ENCODE measurements around the gene NOX5.

The NOX5 gene

DNA sequence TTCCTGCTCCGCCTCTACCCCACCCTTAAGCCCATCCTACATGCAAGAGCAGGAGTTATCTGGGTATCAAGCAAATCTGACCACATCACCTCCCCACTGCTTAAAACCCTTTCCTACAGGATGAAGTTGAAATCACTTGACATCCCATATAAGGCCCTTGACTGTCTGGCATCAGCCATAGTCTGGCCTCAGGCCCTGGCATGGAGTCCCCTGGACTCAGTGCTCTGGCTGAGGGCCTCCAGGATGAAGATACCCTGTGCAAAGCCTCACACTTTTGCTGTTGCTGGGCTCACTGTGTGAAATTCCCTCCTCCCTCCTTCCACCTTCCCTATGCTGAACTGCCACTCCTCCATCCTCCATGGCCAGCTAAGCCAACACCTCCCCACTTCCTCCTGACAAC lies 80.8 kb downstream of the NOX5 start:
- TF ChIP-seq, protein P1, sequence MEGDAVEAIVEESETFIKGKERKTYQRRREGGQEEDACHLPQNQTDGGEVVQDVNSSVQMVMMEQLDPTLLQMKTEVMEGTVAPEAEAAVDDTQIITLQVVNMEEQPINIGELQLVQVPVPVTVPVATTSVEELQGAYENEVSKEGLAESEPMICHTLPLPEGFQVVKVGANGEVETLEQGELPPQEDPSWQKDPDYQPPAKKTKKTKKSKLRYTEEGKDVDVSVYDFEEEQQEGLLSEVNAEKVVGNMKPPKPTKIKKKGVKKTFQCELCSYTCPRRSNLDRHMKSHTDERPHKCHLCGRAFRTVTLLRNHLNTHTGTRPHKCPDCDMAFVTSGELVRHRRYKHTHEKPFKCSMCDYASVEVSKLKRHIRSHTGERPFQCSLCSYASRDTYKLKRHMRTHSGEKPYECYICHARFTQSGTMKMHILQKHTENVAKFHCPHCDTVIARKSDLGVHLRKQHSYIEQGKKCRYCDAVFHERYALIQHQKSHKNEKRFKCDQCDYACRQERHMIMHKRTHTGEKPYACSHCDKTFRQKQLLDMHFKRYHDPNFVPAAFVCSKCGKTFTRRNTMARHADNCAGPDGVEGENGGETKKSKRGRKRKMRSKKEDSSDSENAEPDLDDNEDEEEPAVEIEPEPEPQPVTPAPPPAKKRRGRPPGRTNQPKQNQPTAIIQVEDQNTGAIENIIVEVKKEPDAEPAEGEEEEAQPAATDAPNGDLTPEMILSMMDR (IDR thresholded peaks at IDR 0.05; ENCODE audit: insufficient read depth, low read depth, low read length, missing control alignments), result no peak
- no peak overlapping the region for H3K4me3 ChIP-seq (ENCODE audit: low read length)
- DNase-seq (ENCODE audit: low read depth), result no peak

DNA sequence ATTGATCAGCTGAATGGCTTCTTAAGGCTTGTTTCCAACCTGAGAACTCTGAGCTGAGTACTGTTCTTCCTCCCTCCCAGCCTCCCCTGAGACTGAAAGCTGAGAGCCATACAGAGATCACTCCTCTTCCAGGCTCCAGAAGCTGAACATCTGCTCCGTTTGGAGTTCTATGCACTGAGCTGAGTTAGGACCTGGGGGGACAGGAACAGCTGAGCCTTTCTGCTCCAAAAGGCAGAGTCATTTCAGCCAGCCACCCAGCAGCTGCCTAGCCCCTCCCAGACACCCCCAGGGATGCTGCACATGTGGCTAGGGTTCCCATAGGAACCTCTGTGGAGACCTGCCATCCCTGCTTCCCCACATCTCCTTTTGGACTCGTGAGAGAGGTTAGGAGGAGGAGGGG lies 81.7 kb downstream of the NOX5 start:
- no peak overlapping the region for H3K4me3 ChIP-seq (ENCODE audit: low read length)
- no peak for DNase-seq (ENCODE audit: low read depth)
- TF ChIP-seq, protein P1 (IDR thresholded peaks at IDR 0.05; ENCODE audit: insufficient read depth, low read depth, low read length, missing control alignments), result no peak

DNA sequence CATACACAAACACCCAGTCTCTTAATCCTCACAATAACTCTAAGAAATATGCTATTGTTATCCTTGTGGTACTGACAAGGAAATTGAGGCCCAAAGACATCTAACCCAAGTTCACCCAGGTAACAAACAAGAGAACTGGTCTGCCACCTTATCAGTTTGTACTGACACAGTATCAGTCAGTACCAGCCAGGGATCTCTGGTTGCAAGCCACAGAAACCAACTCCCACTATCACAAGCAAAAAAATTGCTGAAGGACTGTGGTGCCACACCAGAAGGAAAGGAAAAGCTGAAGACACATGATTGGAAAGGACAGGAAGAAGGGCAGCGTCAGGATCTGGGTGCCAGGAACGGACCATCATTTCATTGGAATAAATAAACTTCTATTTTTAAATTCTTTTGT lies 82.1 kb downstream of the NOX5 start:
- H3K4me3 ChIP-seq (ENCODE audit: low read length), result no peak overlapping the region
- DNase-seq (ENCODE audit: low read depth), result no peak
- TF ChIP-seq, protein P1 (IDR thresholded peaks at IDR 0.05; ENCODE audit: insufficient read depth, low read depth, low read length, missing control alignments), result no peak

DNA sequence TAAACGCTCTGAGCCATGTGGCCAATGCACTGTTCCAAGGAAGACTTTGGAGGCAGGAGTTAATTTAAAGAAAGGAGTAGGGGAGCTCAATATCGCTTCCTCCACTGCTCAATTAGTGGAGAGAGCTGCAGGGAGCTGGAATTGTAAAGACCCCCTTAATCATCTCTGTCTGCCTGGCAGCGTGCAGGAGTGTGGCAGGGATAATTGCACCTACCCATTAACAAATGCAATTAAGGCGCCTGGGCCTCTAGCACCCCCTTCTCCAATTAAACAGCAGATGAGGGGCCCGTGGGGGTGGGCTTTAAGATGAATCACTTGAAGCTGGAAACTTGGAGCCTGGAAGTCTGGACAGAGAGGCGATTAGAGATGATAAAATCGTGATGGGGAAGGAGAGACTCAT lies 84.3 kb downstream of the NOX5 start:
- TF ChIP-seq, protein P1 (IDR thresholded peaks at IDR 0.05; ENCODE audit: insufficient read depth, low read depth, low read length, missing control alignments), result no peak
- H3K4me3 ChIP-seq (ENCODE audit: low read length), result no peak overlapping the region
- DNase-seq (ENCODE audit: low read depth), result no peak

DNA sequence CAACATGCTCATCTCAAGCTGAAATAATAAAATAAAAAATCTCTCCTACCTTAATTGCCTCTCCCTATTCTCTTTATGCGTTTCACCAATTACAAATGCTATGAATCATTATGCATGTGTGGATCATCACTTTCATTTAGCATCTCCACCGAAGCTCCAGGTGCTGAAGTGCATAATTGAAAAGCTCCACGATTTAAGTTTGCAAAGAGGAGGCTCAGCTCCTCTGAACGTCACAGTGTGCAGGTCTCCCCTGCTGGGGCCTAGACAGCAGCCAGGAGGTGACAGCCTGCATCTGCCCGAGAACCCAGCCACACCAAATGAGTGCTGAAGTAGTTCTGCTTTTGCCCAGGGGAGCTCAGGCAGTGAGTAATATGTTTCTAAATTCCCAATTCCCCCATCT lies 85.4 kb downstream of the NOX5 start:
- DNase-seq (ENCODE audit: low read depth), result no peak
- TF ChIP-seq, protein P1 (IDR thresholded peaks at IDR 0.05; ENCODE audit: insufficient read depth, low read depth, low read length, missing control alignments), result no peak
- H3K4me3 ChIP-seq (ENCODE audit: low read length), result no peak overlapping the region

DNA sequence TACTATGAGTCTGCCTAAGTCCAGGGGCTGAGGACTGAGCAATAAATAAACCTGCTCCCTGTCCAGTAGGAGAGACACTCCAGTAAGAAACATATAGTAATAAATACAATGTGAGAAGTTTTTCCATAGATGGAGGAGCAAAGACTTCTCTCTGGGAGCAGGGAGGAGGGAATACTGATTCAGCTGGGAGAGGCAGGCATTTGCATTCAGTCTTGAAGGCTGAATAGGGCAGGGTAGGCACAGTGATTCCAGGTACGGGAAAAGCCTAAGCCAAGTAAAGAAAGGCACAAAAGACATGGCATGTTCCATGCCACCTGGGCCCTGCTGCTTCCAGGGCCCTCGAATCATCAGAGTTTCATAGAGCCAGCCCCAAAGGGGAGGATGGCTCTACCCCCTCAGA lies 86.3 kb downstream of the NOX5 start:
- TF ChIP-seq, protein P1 (IDR thresholded peaks at IDR 0.05; ENCODE audit: insufficient read depth, low read depth, low read length, missing control alignments), result no peak
- no peak for DNase-seq (ENCODE audit: low read depth)
- no peak overlapping the region for H3K4me3 ChIP-seq (ENCODE audit: low read length)

DNA sequence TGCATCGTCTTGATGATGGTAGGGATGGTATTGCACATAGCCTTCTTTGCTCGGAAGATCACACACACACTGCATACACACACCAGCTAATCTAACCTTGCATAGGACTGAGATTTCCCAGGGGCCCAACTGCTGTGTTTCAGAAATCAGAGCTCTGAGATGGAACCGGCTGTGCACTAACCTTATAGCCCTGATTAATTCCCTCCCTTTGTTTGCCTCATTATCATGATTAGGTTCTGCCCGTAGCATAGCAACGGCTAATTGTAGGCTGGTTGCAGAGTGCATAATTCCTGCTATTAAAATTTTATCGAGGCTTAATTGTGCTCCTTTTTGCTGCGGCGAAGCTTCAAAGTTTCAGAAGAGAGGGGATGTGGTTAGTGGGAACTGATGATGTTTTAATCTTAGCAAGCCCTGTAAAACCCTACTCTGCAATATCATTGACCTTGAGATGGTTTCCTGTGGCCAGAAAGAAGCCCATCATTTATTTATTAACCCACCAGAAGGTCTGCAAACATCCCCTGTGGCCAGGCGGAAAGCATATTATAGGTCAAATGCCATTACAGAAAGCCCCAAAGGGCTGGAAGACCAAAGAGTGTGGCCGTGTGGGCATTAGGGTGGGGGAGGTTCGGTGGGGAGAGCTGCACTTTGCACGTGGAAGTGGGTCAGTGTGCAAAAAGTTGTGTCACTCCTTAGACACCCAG lies 89.7 kb downstream of the NOX5 start:
- no peak overlapping the region for H3K4me3 ChIP-seq (ENCODE audit: low read length)
- DNase-seq (ENCODE audit: low read depth), result no peak
- TF ChIP-seq, protein P1 (IDR thresholded peaks at IDR 0.05; ENCODE audit: insufficient read depth, low read depth, low read length, missing control alignments), result no peak
